Endodermal cell (in vitro differentiated cells): ENCODE measurements around the gene IL12A. TPM values are rescaled to one million over a fixed set of nuclear protein-coding genes. Genes with fewer than 3 reads are reported as not detected.

Experiments used
- DNase-seq: peaks from one replicate; pipeline ENCODE4 v3.0.0-alpha.2; 2017
- H3K27ac ChIP-seq: 2 replicates; pipeline ENCODE4 v1.5.1; 2013; ENCODE audit warnings: mild to moderate bottlenecking, low read depth, low read length, moderate library complexity
- H3K27me3 ChIP-seq: 2 replicates; pipeline ENCODE4 v1.6.1; 2013; ENCODE audit warnings: mild to moderate bottlenecking, low read length, moderate library complexity; ENCODE audit not compliant: insufficient read depth, control insufficient read depth, poor library complexity, severe bottlenecking
- H3K36me3 ChIP-seq: 2 replicates; pipeline ENCODE4 v1.7.0; 2013; ENCODE audit warnings: mild to moderate bottlenecking, low read length, moderate library complexity; ENCODE audit not compliant: control insufficient read depth, insufficient read depth
- H3K4me1 ChIP-seq: one replicate; pipeline ENCODE4 v1.7.0; 2013; ENCODE audit warnings: low read length; ENCODE audit not compliant: control insufficient read depth, insufficient read depth
- H3K4me3 ChIP-seq: 2 replicates; pipeline ENCODE4 v1.5.1; 2013; ENCODE audit warnings: mild to moderate bottlenecking, low read length, moderate library complexity
- H3K9ac ChIP-seq: 2 replicates; pipeline ENCODE4 v1.6.1; 2013; ENCODE audit warnings: mild to moderate bottlenecking, low read length, moderate library complexity; ENCODE audit not compliant: poor library complexity, severe bottlenecking; ENCODE audit errors: extremely low read depth
- H3K9me3 ChIP-seq: 2 replicates; pipeline ENCODE4 v1.6.1; 2013; ENCODE audit warnings: mild to moderate bottlenecking, low read length, moderate library complexity; ENCODE audit not compliant: control insufficient read depth
- H3K27ac Mint-ChIP-seq: 2 replicates; pipeline ENCODE4 v1.8.0; 2020; ENCODE audit warnings: mixed read lengths
- H3K27me3 Mint-ChIP-seq: 2 replicates; pipeline ENCODE4 v1.8.0; 2021; ENCODE audit warnings: mild to moderate bottlenecking, mixed read lengths; ENCODE audit not compliant: insufficient read depth
- H3K36me3 Mint-ChIP-seq: 2 replicates; pipeline ENCODE4 v1.8.0; 2020; ENCODE audit warnings: low read depth, mixed read lengths
- H3K4me1 Mint-ChIP-seq: 2 replicates; pipeline ENCODE4 v1.8.0; 2020; ENCODE audit warnings: mixed read lengths
- H3K4me3 Mint-ChIP-seq: 2 replicates; pipeline ENCODE4 v1.8.0; 2020; ENCODE audit warnings: mild to moderate bottlenecking, moderate library complexity, mixed read lengths
- H3K9me3 Mint-ChIP-seq: 2 replicates; pipeline ENCODE4 v1.8.0; 2020; ENCODE audit warnings: mild to moderate bottlenecking, mixed read lengths
- WGBS, 2 experiments: methylation state at CpG; one replicate each; pipeline versions ENCODE4 v1.1.5 to v1.1.7; 2013; ENCODE audit warnings: missing lambda C conversion rate in 2 of 2, mixed read lengths in 1 of 2; ENCODE audit not compliant: insufficient coverage in 1 of 2, insufficient read length in 1 of 2; 5-methylcytosine and 5-hydroxymethylcytosine counted together
- total RNA-seq, 2 donors: library from RNA; stranded (reverse); fragmentation: NEBNext Ultra II Directional in 1 of 2; extraction: Animal tissue kit (Norgen Biotek cat#: 25700) in 1 of 2; gene quantifications; 2 replicates in 1 of 2; 3 replicates in 1 of 2; pipeline ENCODE4 v1.2.1, GENCODE V29; 2021
- TF ChIP-seq, protein P1 (sequence below): fragments of 200-600 bp; sonication (generic); conservative IDR thresholded peaks from 2 replicates; pipeline ENCODE4 v1.5.0; 2021; ENCODE audit warnings: antibody characterized with exemption, mild to moderate bottlenecking

IL12A gene
- total RNA-seq, 2 donors from 2014 or later: not detected

DNA sequence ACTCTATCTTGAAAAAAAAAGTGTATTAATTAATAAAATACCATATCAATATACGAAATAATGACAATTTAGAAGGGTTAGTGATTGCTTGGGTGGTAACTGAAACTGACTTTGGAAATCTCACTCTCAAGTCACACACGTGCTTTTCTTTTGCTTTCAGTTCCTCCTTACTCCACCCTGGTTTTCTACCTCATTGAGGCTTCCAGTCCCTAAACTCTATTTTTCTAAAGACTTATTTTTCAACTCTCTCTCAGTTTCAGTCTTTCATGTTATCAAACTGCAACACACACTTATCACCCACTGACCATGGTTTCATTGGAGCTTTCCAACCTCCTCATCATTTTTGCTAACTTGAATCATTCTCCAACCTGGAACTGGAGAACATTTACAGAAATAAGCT, 23.5 kb downstream of the IL12A start:
- Histone ChIP-seq H3K4me1 (no peaks in the 10 kb centered on the region), H3K27me3 (no peaks in the 10 kb centered on the region), H3K27ac (no peak overlapping the region), H3K36me3 (no peaks in the 10 kb centered on the region), H3K4me3 (no peak overlapping the region), H3K9ac (no peak overlapping the region), H3K9me3 (no peaks in the 10 kb centered on the region)
- Mint-ChIP-seq H3K36me3 (no peaks in the 10 kb centered on the region), H3K4me1 (no peaks in the 10 kb centered on the region), H3K27ac (no peak overlapping the region), H3K4me3 (no peak overlapping the region), H3K9me3 (no peaks in the 10 kb centered on the region), H3K27me3 (no peaks in the 10 kb centered on the region)
- WGBS, 2 experiments: 90 to 100% methylated on average over 1 of the region's 2 CpGs
- no peak for DNase-seq
- TF ChIP-seq, protein P1, sequence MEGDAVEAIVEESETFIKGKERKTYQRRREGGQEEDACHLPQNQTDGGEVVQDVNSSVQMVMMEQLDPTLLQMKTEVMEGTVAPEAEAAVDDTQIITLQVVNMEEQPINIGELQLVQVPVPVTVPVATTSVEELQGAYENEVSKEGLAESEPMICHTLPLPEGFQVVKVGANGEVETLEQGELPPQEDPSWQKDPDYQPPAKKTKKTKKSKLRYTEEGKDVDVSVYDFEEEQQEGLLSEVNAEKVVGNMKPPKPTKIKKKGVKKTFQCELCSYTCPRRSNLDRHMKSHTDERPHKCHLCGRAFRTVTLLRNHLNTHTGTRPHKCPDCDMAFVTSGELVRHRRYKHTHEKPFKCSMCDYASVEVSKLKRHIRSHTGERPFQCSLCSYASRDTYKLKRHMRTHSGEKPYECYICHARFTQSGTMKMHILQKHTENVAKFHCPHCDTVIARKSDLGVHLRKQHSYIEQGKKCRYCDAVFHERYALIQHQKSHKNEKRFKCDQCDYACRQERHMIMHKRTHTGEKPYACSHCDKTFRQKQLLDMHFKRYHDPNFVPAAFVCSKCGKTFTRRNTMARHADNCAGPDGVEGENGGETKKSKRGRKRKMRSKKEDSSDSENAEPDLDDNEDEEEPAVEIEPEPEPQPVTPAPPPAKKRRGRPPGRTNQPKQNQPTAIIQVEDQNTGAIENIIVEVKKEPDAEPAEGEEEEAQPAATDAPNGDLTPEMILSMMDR: no peak

DNA sequence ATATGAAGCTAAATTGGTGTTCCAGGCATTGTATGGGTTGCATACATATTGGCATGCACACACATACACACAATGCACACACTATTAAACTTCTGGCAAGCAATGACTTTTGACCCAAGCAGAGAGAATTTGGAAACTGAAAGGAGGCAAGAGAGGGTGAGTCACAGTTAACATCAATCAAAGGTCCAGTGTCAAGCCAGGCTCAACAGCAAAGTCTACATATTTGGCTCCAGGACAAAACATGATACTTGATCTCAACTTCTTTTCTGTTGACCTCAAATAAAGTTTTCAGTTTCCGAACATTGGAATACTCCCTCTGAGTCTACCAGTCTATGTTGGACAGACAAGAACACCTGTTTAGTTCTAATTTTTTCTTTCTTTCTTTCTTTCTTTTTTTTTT, 28.3 kb downstream of the IL12A start:
- TF ChIP-seq, protein P1: no peak
- 89 to 91% methylated on average over 1 of the region's 1 CpG for WGBS, 2 experiments
- no peak overlapping the region for H3K4me3 ChIP-seq

DNA sequence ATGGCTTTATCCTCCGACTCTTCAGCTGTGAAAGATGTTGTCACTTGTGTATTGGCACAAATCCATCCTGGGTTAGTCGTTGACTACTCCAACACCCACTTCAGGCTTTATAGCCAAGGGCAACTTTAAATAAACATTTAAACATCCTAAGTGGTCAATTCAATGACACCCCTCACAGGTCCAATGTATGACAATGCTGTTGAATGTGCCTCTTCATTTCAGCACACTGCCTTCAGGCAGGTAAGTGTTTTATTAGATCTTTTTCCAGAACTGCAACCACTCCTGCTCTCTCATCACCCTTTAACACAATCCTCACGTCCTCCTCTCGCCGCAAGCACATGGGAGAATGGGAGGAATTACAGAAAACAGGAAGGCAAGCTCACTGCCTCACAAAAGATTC, 30.3 kb downstream of the IL12A start:
- WGBS, 2 experiments: 82 to 94% methylated on average over 2 to 5 of the region's 5 CpGs
- no peaks in the 10 kb centered on the region for H3K9me3 Mint-ChIP-seq
- no peaks in the 10 kb centered on the region for H3K36me3 Mint-ChIP-seq
- Histone ChIP-seq H3K4me1 (no peaks in the 10 kb centered on the region), H3K4me3 (no peak overlapping the region), H3K36me3 (no peaks in the 10 kb centered on the region), H3K9me3 (no peaks in the 10 kb centered on the region), H3K27me3 (no peaks in the 10 kb centered on the region), H3K27ac (no peak overlapping the region), H3K9ac (no peak overlapping the region)
- TF ChIP-seq, protein P1: no peak
- no peaks in the 10 kb centered on the region for H3K27me3 Mint-ChIP-seq
- no peak overlapping the region for H3K4me3 Mint-ChIP-seq
- DNase-seq: no peak
- no peaks in the 10 kb centered on the region for H3K4me1 Mint-ChIP-seq
- H3K27ac Mint-ChIP-seq: no peak overlapping the region

More for the DNA sequence above, 28.3 kb downstream of the IL12A start:
- Mint-ChIP-seq H3K36me3 (no peaks in the 10 kb centered on the region), H3K4me1 (no peaks in the 10 kb centered on the region), H3K27me3 (no peaks in the 10 kb centered on the region), H3K9me3 (no peaks in the 10 kb centered on the region), H3K27ac (no peak overlapping the region), H3K4me3 (no peak overlapping the region)
- no peaks in the 10 kb centered on the region for H3K36me3 ChIP-seq
- no peaks in the 10 kb centered on the region for H3K27me3 ChIP-seq
- H3K9ac ChIP-seq: no peak overlapping the region
- H3K4me1 ChIP-seq: no peaks in the 10 kb centered on the region
- no peaks in the 10 kb centered on the region for H3K9me3 ChIP-seq
- no peak for DNase-seq
- no peak overlapping the region for H3K27ac ChIP-seq
